Measurements from ENCODE around the gene LRRC45.

LRRC45 gene

DNA sequence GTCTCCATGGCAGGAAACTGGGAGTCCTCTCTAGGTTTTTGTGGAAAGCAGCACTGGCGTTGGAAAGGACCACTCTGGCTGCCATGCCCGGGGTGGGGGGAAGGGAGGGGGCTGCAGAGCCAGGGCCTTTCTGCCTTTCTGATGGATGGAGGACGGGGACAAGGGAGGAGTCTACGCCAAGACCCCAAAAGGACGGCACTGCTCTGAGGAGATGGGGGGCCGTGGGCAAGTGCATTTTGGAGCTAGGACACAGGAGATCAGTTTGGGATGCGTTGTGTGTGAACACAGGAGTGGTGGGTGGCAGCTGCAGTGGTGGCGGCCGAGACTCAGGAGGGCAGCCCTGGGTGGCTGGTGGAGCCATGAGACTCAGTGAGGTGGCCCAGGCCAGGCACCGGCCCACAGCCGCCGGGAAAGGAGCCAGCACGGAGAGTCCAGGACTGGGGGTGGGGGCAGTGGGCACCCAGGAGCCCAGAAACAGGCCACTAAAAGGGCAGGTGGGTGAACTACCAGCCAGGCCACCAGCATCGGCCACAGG lies 2.5 kb upstream of the LRRC45 start:
- no peak for DNase-seq (ENCODE audit: low read depth)

GRCh38 chr17:82021107-82021899 lies 1.8 kb upstream of the LRRC45 start:
- DNase-seq (ENCODE audit: low read depth) = peak; percentile 27

DNA sequence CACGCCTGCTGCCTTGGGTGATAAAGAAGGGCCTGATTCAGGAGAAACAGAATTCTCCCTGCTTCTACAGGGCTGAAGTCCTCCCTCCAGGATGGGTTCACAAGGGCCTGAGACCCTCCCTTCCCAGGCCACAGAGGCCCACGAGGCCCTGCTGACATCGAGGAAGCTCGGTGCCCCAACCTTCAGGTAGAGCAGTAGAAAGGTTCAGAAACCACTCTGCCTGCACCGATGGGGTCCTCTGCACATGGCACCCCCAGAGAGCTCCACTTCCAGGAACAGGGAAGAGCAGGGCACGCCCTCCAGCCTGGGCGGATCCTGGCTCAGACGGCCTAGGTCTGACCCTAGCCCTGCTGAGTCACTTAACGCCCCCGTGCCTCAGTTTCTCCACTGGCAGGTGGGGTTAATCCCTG lies 1.2 kb upstream of the LRRC45 start:
- DNase-seq (ENCODE audit: low read depth) = no peak

DNA sequence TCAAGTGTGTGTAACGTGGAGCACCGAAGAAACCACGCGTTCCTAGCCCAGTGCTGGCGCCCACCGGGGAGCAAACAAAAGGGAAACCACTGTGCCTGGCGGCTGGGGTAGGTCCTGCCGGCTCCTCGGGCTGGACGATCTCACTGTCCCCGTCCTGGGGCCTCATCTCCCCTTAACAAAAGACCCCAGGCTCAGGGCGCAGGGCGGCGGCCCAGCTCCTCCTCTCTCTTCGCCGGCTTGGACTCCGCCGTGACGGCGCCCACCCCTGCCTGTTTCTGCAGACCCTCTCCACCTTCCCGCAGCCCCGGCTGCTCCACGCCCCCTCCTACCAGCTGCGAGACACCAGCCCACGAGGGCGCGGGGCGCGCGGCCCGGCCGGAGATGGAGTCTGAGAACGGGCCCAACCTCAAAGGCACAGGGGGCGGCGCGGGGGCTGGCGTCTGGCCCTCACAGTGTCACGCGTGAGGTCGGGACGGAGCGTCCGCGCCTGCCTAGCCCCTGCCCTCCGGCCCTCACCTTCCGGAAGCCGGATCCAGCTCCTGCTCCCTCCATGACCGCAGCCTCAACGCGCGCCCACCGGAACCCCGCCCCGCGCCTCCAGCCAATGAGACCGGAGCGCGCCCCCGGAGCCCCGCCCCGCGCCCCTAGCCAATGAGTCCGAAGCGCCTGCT lies 660 bp upstream of the LRRC45 start, which contains the start of gene CENPX:
CENPX (minus strand) TSS at position 569 of the 671 bp plus-strand sequence; CDS start at position 552, 17 bp downstream.
- DNase-seq (ENCODE audit: low read depth) = no peak

GRCh38 chr17:82023447-82024241 lies 539 bp downstream of the LRRC45 start:
- no peak for DNase-seq (ENCODE audit: low read depth)

DNA sequence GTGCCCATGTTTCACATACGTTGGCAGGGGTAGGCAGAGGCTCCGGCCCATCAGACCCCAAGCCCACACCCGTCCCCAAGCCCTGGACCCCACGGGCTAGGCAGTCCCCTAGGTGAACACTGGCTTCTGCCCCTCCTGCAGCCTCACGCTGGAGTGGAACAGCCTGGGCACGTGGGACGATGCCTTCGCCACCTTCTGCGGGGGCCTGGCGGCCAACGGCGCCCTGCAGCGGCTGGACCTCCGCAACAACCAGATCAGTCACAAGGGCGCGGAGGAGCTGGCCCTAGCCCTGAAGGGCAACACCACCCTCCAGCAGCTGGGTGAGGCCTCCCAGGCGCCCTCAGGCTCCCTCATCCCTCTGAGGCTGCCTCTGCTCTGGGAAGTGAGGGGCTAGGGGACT lies 1.8 kb downstream of the LRRC45 start:
- DNase-seq (ENCODE audit: low read depth) = no peak

DNA sequence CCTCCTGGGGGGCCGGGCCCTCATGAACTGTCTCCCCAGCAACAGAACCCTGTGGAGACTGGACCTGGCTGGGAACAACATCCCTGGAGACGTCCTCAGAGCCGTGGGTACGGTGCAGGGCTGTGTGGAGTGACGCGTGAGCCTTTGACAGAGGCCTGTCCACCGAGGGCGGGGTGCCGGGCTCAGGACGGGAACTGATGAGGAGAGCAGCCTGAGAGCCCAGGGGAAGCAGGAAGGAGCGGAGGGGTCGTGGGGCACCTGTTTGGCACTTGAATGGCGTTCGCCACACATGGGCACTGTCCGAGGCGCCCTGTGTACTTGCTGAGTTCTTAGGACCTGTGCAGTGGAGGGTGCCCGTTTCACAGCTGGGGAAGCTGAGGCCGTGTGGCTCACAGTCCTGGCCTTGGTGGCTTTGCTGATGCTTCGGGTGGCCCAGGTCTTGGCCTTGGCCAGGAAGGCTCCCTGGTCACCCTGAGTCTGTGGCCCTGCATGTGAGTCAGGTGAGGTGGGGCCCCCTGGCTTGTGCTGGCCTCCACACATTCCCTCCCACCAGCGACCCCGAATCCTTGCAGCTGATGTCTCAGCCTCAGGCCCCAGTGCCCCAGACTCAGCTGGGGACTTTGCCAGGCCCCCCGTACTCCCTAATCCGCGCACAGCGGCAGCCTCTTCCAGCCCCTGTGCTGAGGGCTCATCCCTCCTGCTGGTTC lies 2.4 kb downstream of the LRRC45 start:
- no peak for DNase-seq (ENCODE audit: low read depth)

DNA sequence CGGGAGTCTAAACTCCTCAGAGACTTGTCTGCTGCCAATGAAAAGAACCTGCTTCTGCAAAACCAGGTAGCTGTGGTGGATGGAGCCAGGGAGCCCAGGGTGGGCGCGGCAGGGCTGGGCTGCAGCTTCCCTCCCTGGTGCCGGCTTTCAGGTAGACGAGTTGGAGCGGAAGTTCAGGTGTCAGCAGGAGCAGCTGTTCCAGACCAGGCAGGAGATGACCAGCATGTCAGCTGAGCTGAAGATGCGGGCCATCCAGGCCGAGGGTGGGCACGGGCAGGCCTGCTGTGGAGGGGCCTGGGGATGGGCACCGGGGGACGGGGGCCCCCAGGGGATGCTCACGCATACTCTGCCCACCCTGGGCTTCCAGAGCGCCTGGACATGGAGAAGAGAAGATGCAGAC lies 5.1 kb downstream of the LRRC45 start:
- DNase-seq (ENCODE audit: low read depth) = no peak

GRCh38 chr17:82028966-82029365 lies 5.9 kb downstream of the LRRC45 start:
- no peak for DNase-seq (ENCODE audit: low read depth)

- DNase-seq (ENCODE audit: low read depth) = no peak
These were observed 6.3 kb downstream of the LRRC45 start for GRCh38 chr17:82029391-82029790.

- no peak for DNase-seq (ENCODE audit: low read depth)
These were observed 6.9 kb downstream of the LRRC45 start for GRCh38 chr17:82029990-82030469.

GRCh38 chr17:82030470-82031302 lies 7.6 kb downstream of the LRRC45 start:
- peak; percentile 60 for DNase-seq (ENCODE audit: low read depth)

DNA sequence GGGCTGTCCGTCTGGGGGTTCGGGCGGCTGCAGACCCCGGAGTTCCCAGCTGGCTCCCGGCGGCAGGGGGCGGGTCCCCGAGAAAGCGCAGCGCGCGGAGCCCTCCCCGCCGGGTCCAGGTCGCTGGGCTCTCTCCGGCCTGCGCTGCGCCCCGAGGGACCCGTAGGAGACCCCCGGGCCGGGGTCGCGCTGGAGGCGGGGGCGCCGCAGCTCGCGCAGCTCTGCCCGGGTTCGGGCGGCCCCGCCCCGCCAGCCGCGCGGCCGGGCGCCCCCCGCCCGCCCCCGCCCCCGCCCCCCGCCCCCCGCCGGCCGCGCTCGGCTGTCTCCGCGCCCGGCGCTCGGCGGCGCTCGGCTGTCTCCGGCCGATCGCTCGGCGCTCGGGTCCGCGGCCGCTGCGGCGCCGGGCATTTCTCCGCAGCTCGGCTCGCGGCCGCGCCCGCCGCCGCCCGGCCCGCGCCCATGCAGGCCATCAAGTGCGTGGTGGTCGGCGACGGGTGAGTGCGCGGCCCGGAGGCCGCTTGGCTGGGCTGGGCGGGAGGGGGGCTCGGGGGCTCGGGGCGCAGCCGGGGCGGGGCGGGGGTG lies 8.3 kb downstream of the LRRC45 start, which contains the start of gene RAC3:
RAC3 (plus strand) TSS at position 376 of the 582 bp plus-strand sequence; CDS start at position 460, 84 bp downstream.
- DNase-seq (ENCODE audit: low read depth) = no peak

DNA sequence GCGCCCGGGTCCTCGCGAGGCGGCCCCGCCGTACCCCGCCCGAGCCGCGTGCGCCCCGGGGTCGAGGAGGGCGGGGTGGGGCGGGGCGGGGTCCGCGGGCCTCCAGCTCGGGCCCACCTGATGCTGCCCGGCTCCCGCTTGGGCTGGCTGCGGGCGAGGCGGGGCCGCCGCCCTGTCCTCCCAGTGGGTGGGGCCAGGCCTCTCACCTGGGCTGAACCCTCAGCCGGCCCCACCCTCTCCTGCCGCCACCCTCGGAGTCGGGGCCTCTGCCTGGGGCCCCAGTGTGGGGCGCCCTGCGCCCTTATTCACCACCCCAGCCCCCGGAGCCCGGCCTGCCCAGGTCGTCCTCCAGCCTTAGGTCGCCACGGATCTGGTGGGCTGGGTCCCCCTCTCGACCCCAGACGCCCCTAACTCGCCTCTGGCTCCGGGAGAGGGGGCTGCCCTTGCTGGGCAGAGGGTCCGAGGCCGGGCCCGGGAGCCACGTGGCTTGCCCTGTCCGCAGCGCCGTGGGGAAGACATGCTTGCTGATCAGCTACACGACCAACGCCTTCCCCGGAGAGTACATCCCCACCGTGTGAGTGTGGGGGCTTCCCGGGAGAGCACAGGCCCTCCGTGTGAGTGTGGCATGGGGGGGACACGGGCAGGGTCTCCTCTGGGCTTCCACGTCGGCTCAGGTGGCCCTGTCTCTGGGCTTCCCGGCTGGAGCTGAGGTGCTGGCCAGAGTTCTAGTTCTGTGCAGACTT lies 9.0 kb downstream of the LRRC45 start:
- no peak for DNase-seq (ENCODE audit: low read depth)

DNA sequence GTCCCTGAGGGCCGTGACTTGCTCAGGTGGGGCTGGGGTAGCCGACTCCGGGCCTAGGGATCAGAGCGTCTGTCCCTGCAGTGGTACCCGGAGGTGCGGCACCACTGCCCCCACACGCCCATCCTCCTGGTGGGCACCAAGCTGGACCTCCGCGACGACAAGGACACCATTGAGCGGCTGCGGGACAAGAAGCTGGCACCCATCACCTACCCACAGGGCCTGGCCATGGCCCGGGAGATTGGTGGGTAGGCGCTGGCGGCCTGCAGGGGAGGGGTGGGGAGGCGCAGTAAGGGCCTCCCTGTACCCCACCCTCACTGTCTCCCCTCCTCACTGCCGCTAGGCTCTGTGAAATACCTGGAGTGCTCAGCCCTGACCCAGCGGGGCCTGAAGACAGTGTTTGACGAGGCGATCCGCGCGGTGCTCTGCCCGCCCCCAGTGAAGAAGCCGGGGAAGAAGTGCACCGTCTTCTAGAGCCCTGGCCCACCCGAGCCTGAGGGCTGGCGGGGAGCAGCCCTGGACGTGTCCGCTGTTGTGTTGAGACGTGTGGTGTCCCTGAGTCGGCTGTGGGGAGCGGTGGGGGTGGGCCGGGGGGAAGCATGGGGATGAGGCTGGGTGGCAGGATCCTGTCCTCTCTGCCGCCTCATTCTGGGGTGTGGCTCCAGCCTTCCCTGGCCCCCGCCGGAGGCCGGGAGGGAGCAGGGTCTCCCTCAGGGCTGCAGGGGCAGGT lies 10.4 kb downstream of the LRRC45 start:
- DNase-seq (ENCODE audit: low read depth) = no peak

GRCh38 chr17:82034371-82035011 lies 11.4 kb downstream of the LRRC45 start:
- DNase-seq (ENCODE audit: low read depth) = no peak

- no peak for DNase-seq (ENCODE audit: low read depth)
These were observed 12.4 kb downstream of the LRRC45 start for GRCh38 chr17:82035488-82035887.

- DNase-seq (ENCODE audit: low read depth) = no peak
These were observed 13.0 kb downstream of the LRRC45 start for GRCh38 chr17:82035956-82036633.
